Adipocyte (in vitro differentiated cells): Measurements from ENCODE around the gene GRIP1.
A peak's percentile ranks its signal among the peaks of the same experiment; 100 is the strongest.

Experiments used
- DNase-seq: peaks from one replicate; pipeline ENCODE4 v3.0.0-alpha.2; 2015; ENCODE audit warnings: low read depth
- H3K27me3 ChIP-seq: replicated peaks from 2 replicates; pipeline ENCODE4 v1.7.0; 2013; ENCODE audit warnings: mild to moderate bottlenecking, low read length, moderate library complexity; ENCODE audit not compliant: control insufficient read depth, insufficient read depth
- H3K36me3 ChIP-seq: 2 replicates; pipeline ENCODE4 v1.7.0; 2013; ENCODE audit warnings: low read length, mild to moderate bottlenecking, moderate library complexity; ENCODE audit not compliant: control insufficient read depth, insufficient read depth, severe bottlenecking
- H3K4me1 ChIP-seq: 2 replicates; pipeline ENCODE4 v1.7.0; 2013; ENCODE audit warnings: mild to moderate bottlenecking, low read length, moderate library complexity; ENCODE audit not compliant: control insufficient read depth, insufficient read depth
- H3K4me3 ChIP-seq: 2 replicates; pipeline ENCODE4 v1.7.0; 2013; ENCODE audit warnings: mild to moderate bottlenecking, low read length, moderate library complexity
- H3K9ac ChIP-seq: 2 replicates; pipeline ENCODE4 v1.7.0; 2013; ENCODE audit warnings: mild to moderate bottlenecking, low read length, moderate library complexity
- H3K9me3 ChIP-seq: 2 replicates; pipeline ENCODE4 v1.7.0; 2013; ENCODE audit warnings: mild to moderate bottlenecking, low read length, moderate library complexity; ENCODE audit not compliant: control insufficient read depth

Gene GRIP1

DNA sequence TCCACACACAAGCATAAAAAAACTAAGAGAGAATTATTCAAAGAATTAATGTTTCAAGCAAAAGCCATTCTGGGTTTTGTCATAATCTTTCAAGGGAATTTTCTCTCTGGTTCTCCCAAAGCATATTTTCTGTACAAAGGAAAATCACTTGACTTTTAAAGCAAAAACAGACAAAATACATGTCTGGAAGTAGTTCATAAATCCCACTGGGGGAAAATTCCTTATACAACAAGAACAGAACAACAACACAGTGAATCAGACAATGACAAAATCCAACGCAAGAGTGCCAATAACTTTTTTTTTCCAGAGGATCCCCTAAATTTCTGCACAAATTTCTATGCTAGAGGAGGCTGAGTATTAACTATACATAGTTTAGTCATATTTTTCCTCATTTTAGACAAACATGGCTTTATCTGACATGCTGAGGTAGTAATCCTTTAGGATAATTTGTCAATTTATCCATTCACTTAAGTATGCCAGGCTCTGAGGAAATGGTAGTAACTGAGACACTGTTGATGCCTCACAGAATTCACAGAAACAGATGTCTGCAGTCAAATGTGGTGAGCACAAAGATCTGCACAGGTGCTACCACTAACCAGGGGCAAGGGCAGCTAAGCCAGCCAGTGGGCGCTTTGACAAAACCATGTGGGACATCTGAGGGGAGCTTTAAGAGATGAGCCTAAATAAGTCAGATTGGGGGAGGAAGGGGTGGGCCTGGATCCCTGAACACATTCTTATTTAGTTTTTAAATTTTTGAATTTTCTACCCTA is 38.0 kb downstream of the GRIP1 start:
- peaks cover 14% of the 10 kb centered on the region for H3K4me1 ChIP-seq
- H3K9me3 ChIP-seq: no peaks in the 10 kb centered on the region
- H3K36me3 ChIP-seq: no peaks in the 10 kb centered on the region
- H3K4me3 ChIP-seq: no peak overlapping the region
- DNase-seq: no peak
- no peak overlapping the region for H3K9ac ChIP-seq
- H3K27me3 ChIP-seq: no peaks in the 10 kb centered on the region

DNA sequence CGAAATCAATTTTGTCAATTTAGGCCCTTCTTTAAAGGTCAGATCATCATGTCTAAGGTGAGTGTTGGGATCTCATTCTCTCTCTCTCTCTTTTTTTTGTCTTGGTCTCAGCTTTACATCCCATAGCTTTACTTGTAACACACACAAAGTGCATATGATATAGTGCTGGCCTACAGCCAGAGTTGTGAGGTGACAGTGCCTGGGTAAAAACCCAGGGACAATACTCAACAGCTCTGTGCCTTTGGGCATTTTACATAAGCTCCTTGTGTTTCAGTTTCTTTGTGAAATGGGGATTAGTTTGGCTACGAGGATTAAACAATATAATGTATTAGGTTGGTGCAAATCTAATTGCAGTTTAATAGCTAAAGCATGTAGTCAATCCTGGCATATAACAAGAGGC is 40.2 kb downstream of the GRIP1 start:
- Histone ChIP-seq H3K4me3 (no peak overlapping the region), H3K9ac (no peak overlapping the region), H3K27me3 (no peaks in the 10 kb centered on the region), H3K9me3 (no peaks in the 10 kb centered on the region), H3K36me3 (no peaks in the 10 kb centered on the region), H3K4me1 (peaks cover 14% of the 10 kb centered on the region)
- DNase-seq: no peak

DNA sequence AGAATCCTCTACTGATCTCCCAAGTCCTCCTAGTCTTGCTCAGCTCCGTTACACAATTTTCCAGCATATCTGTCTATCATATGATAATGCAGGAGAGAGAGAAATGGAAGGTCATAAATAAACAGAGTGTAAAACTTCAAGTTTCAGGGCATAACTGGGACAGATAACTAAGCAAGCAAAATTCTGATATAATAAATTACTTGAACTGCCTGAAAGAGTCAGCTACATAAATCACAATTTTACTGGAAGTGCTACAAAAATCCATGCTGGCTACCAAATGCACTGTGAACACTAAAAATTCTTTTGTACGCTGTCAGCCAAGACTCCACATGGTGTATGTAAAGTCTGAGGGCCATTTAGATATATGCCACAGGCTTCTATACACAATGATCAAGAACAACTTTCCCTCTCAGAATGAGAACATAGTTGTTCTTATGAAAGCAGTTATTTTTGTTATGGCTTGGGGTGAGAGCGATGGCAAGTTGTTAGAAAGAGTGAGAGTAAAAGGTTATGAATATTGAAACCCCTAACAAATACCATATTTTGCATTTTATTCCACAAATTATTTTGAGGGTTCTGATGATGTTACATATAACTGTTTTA is 41.1 kb downstream of the GRIP1 start:
- Histone ChIP-seq H3K4me1 (peaks cover 17% of the 10 kb centered on the region), H3K27me3 (no peaks in the 10 kb centered on the region), H3K4me3 (no peak overlapping the region), H3K9me3 (no peaks in the 10 kb centered on the region), H3K9ac (no peak overlapping the region), H3K36me3 (no peaks in the 10 kb centered on the region)
- DNase-seq: no peak

DNA sequence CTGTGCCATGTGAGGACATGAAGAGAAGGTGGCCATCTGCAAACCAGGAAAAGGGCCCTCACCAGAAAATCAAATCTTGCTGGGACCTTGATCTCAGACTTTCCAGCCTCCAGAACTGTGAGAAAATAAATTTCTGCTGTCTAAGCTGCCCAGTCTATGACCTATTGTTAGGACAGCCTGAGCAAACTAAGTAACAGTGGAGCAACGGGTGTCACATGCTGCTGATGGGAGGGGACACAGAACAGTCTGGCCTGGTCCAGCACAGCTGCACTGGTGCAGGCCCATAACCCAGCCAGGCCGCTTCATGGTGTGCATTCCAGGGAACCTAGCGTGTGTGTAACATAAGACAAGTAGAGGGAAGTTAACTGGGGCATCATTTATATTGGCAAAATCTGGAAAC is 42.1 kb downstream of the GRIP1 start:
- Histone ChIP-seq H3K4me3 (no peak overlapping the region), H3K9ac (no peak overlapping the region), H3K36me3 (no peaks in the 10 kb centered on the region), H3K9me3 (no peaks in the 10 kb centered on the region), H3K27me3 (no peaks in the 10 kb centered on the region), H3K4me1 (peaks cover 17% of the 10 kb centered on the region)
- no peak for DNase-seq

DNA sequence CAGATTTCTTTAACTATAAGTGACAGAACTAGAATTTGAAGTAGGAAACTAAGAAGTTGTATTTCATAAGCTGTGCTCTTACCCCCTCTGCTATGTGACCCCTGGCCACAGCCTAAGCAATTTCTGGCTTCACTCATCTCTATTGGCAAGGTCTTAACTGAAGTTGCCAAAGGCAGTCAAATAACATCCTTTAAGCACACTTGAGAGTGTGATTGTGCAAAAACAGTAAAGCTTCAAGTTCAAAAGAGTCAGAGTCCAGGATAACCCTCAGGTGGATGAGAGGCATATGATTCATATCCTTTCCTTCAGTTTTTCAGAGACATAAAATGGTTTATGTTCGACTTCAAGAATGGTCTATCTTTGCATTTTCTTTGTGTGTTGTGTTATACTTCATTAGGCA is 45.2 kb downstream of the GRIP1 start:
- no peak overlapping the region for H3K4me3 ChIP-seq
- H3K36me3 ChIP-seq: no peaks in the 10 kb centered on the region
- H3K27me3 ChIP-seq: no peaks in the 10 kb centered on the region
- peaks cover 18% of the 10 kb centered on the region for H3K4me1 ChIP-seq
- no peaks in the 10 kb centered on the region for H3K9me3 ChIP-seq
- DNase-seq: peak; percentile 36
- H3K9ac ChIP-seq: no peak overlapping the region

DNA sequence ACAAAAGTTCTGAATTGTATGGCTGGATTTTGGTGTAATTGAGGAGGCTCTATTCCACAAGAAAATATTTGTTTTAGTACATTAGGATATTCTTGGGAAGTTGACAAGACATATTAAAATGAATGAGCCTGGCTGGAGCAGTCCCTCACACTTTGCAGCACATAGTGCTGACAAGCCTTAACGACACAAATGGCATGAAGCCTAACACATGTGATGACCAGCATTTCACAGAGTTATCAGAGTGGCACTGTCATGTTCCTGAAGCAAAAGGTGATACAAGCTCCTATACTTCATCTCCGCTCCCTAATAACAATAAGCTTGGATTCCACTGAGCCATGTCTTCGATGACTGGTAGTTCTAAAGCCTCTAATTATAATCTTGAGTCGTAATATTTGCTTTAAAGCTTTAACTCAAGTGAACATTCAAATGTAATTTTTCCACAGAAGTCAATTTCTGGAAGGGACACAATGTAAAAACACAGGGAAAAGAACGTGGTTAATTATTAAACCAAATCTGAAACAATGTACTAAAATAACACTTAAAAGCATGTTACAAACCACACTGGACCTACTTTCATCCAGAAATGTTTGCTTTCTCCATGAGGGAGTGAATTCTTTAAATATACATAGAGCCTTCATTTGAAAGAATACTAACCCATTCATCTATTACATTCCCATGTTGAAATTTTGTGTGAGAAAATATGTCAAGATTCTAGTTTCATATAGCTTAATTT is 49.6 kb downstream of the GRIP1 start:
- Histone ChIP-seq H3K36me3 (no peaks in the 10 kb centered on the region), H3K27me3 (no peaks in the 10 kb centered on the region), H3K4me3 (no peak overlapping the region), H3K9ac (no peak overlapping the region), H3K9me3 (no peaks in the 10 kb centered on the region), H3K4me1 (peaks cover 21% of the 10 kb centered on the region)
- no peak for DNase-seq

DNA sequence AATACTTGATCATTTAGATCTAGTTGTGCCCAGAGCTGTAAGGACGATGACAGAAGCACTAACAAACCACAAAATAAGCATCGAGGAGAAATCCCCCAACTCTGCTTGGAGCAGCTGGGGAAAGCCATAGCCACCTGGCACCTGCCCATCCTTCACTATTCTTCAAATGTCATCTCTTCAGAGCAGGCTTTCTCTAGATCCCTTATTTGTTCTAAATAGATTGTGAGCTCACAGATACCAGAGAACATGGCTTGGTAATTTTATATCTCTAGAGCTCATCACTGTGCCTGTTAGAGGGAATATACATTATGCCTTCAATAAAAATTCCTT is 50.9 kb downstream of the GRIP1 start:
- Histone ChIP-seq H3K27me3 (no peaks in the 10 kb centered on the region), H3K36me3 (no peaks in the 10 kb centered on the region), H3K9ac (no peak overlapping the region), H3K4me1 (peaks cover 18% of the 10 kb centered on the region), H3K9me3 (no peaks in the 10 kb centered on the region), H3K4me3 (no peak overlapping the region)
- DNase-seq: no peak

DNA sequence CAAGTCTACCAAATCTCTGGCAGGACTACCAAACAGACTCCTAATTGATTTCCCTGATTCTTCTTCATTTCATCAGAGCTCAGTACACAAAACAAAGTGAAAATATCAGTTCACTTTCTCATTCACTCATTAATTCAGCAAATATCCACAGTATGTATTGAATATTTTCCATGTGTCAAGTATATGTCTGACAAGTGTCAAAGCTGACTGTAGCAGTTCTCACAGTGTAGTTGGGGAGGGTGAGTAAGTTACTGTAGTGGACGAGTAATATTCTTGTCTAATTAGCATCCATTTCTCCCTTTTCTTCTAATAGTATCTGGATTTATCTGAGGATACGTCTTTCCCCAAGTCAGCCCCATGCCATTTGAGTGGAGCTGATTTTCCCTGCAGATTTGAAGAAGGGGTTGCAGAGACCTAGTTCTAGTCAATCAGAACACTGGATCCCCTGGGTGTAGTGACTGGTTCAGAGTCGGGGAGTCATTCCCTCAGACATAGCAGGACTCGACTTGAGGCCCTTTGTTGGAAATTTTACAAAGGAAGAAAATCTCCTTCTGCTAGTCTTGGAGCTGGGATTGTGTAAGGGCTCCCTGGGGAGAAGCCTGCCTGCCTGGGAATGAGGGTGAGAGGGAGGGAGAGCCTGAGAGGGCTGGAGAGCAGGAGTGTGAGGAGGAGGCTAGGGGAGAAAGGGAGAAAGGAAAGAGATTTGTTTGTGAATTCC is 51.4 kb downstream of the GRIP1 start:
- peak; percentile 3 for DNase-seq
- Histone ChIP-seq H3K4me3 (peak overlapping the region; percentile 18), H3K9me3 (no peaks in the 10 kb centered on the region), H3K27me3 (no peaks in the 10 kb centered on the region), H3K36me3 (no peaks in the 10 kb centered on the region), H3K4me1 (peaks cover 18% of the 10 kb centered on the region), H3K9ac (no peak overlapping the region)

DNA sequence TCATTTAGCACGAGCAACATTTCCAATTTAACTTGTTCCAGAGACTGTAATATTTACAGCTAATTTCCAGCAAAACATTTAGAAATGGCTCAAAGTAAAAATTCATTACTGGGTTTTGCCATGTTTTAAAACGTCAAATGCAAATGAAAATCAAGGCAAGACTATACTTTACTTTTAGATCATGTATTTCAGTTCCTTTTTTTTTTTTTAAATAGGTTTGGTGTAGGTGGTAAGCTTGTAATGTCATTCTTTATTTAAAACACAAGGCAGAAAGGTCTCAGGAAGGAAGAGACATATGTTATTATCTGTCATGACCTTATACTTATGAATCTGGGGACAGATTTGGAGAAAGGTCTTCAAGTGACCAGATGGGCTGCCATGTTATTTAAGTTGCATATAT is 54.1 kb downstream of the GRIP1 start:
- Histone ChIP-seq H3K36me3 (no peaks in the 10 kb centered on the region), H3K4me1 (peaks cover 18% of the 10 kb centered on the region), H3K4me3 (no peak overlapping the region), H3K9me3 (no peaks in the 10 kb centered on the region), H3K9ac (no peak overlapping the region), H3K27me3 (no peaks in the 10 kb centered on the region)
- no peak for DNase-seq

DNA sequence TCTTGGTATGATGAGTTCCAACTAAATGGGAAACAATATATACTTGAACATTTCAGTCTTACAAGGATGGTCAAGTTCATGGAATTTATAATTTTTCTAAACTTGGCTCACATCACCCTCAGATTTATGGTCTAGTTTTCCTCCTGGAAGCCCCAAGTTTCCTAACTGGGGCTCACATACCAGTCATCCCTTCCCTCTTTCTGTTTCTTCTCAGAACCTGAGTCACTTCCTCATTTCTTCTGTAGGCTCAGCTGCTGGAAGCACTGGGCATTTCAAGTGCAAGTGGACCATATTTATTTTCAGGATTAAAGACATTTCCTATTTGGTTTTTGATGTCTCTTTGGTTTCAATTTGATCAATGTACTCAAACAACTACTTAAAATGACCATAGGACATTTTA is 55.4 kb downstream of the GRIP1 start:
- Histone ChIP-seq H3K36me3 (no peaks in the 10 kb centered on the region), H3K4me3 (no peak overlapping the region), H3K4me1 (peaks cover 15% of the 10 kb centered on the region), H3K9ac (no peak overlapping the region), H3K9me3 (no peaks in the 10 kb centered on the region), H3K27me3 (no peaks in the 10 kb centered on the region)
- DNase-seq: no peak

DNA sequence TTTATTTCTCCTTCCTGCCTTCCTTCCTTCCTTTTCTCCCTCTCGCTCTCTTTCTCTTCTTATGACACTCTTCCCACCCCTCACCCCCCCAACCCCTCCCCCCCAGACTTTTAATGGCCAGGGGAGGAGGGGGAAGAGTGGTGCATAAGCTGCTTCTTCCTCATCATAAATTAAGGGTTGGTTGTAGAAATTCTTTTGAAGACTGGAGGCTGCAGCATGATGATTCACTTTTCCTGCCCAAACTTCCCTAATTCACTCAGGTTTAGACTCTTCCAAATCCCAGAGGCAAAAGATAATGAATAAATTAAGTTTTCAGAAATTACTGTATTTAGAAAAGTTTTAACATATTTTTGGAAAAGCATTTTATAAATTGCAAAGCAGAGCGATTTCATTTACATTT is 58.2 kb downstream of the GRIP1 start:
- Histone ChIP-seq H3K36me3 (no peaks in the 10 kb centered on the region), H3K4me1 (no peaks in the 10 kb centered on the region), H3K9me3 (no peaks in the 10 kb centered on the region), H3K9ac (no peak overlapping the region), H3K27me3 (no peaks in the 10 kb centered on the region), H3K4me3 (no peak overlapping the region)
- no peak for DNase-seq
